Lung (tissue), 13 donors: ENCODE data around the gene RECK. TPM values are rescaled to one million over a fixed set of nuclear protein-coding genes. Genes with fewer than 3 reads are reported as not detected.

Experiments used
- ATAC-seq: fragments of 200-7000 bp; cut with Tn5 transposase; one replicate; pipeline ENCODE4 v1.9.1; 2020; ENCODE audit warnings: moderate number of reproducible peaks; ENCODE audit not compliant: insufficient read depth, low FRiP score
- DNase-seq, 3 donors: peaks; one replicate each; pipeline ENCODE4 v3.0.0-alpha.2; 2013 to 2017
- H3K27ac ChIP-seq, 2 donors: one replicate each; pipeline ENCODE4 v1.5.1; 2013; ENCODE audit warnings: mild to moderate bottlenecking in 2 of 2, moderate library complexity in 2 of 2, control low read depth in 1 of 2, inconsistent platforms in 1 of 2, low read depth in 1 of 2, low read length in 1 of 2
- H3K27me3 ChIP-seq, 3 donors: one replicate each; pipeline ENCODE4 v1.5.1; 2013; ENCODE audit warnings: low read length in 2 of 3; ENCODE audit not compliant: control insufficient read depth in 3 of 3, insufficient read depth in 3 of 3
- H3K36me3 ChIP-seq, 4 donors: one replicate each; pipeline ENCODE4 v1.5.1; 2013; ENCODE audit warnings: low read length in 4 of 4, mild to moderate bottlenecking in 1 of 4, moderate library complexity in 1 of 4; ENCODE audit not compliant: control insufficient read depth in 4 of 4, insufficient read depth in 4 of 4
- H3K4me1 ChIP-seq, 5 donors: one replicate each; pipeline ENCODE4 v1.5.1; 2013; ENCODE audit warnings: low read length in 5 of 5, mild to moderate bottlenecking in 2 of 5, moderate library complexity in 1 of 5; ENCODE audit not compliant: control insufficient read depth in 5 of 5, insufficient read depth in 5 of 5
- H3K4me3 ChIP-seq: one replicate; pipeline ENCODE4 v1.5.1; 2013; ENCODE audit warnings: mild to moderate bottlenecking, control low read depth, moderate library complexity
- H3K9ac ChIP-seq, 2 donors: one replicate each; pipeline ENCODE4 v1.5.1; 2013; ENCODE audit warnings: low read length in 2 of 2, control low read depth in 1 of 2; ENCODE audit not compliant: insufficient read depth in 1 of 2
- H3K9me3 ChIP-seq, 4 donors: one replicate each; pipeline ENCODE4 v1.5.1; 2013; ENCODE audit warnings: low read length in 3 of 4, mild to moderate bottlenecking in 1 of 4, moderate library complexity in 1 of 4; ENCODE audit not compliant: control insufficient read depth in 4 of 4, insufficient read depth in 3 of 4
- CTCF ChIP-seq: IDR thresholded peaks from 2 replicates; pipeline ENCODE4 v1.5.1; 2012; ENCODE audit warnings: mild to moderate bottlenecking; ENCODE audit errors: control extremely low read depth, extremely low read depth
- WGBS, 2 donors: extraction: QIAGEN DNeasy Blood & Tissue Kit; methylation state at CpG; one replicate each; pipeline ENCODE4 v1.1.7; 2013; 5-methylcytosine and 5-hydroxymethylcytosine counted together
- polyA plus RNA-seq, 2 donors: library from polyadenylated mRNA; stranded (reverse); fragments of 200-250 nt; gene quantifications; one replicate each; pipeline ENCODE4 v1.2.1, GENCODE V29; 2013
- small RNA-seq: library from RNA; depleted of rRNA; stranded (forward); fragments of <200 nt; gene quantifications from one replicate; pipeline ENCODE3, GENCODE V24; 2014; ENCODE audit warnings: low replicate concordance
- total RNA-seq, 2 donors: library from RNA; depleted of rRNA in 1 of 2; stranded (reverse); fragments of >200 nt in 1 of 2; gene quantifications; one replicate each; pipeline ENCODE4 v1.2.1, GENCODE V29; 2014 to 2021
- donor health status: control.
- donor health status: control.
- donor health status: Bipolar disorder and iron deficiency.
- donor health status: healthy.
- donor health status: DM: yes; HTN: yes; CAD: no.

The RECK gene
- total and polyA plus RNA-seq, 4 donors = 4.5 to 19.3 (median 12.0) TPM

- DNase-seq (no peak), ATAC-seq (no peak)
- no peak overlapping the region for H3K4me3 ChIP-seq
- H3K9ac ChIP-seq = no peak overlapping the region
- no peaks in the 10 kb centered on the region for H3K27me3 ChIP-seq
- no peaks in the 10 kb centered on the region for H3K4me1 ChIP-seq
- H3K9me3 ChIP-seq = no peaks in the 10 kb centered on the region
- no peak overlapping the region for H3K27ac ChIP-seq
- no peaks in the 10 kb centered on the region for H3K36me3 ChIP-seq
- no peak for TF ChIP-seq CTCF
- 95 to 98% methylated on average over 13 of the region's 13 CpGs for WGBS, 2 donors
Observed at GRCh38 chr9:36170531-36170930, 133.8 kb downstream of the RECK start.

- H3K27me3 ChIP-seq = no peaks in the 10 kb centered on the region
- no peak for ATAC-seq
- no peaks in the 10 kb centered on the region for H3K36me3 ChIP-seq
- no peak overlapping the region for H3K4me3 ChIP-seq
- no peak for DNase-seq
- 91 to 94% methylated on average over 2 of the region's 2 CpGs for WGBS, 2 donors
- TF ChIP-seq CTCF = no peak
- no peak overlapping the region for H3K27ac ChIP-seq
- H3K4me1 ChIP-seq = no peaks in the 10 kb centered on the region
- H3K9ac ChIP-seq = no peak overlapping the region
- H3K9me3 ChIP-seq = no peaks in the 10 kb centered on the region
Observed at GRCh38 chr9:36173861-36174260, 137.1 kb downstream of the RECK start.

Small RNAs within 50 kb of the gene (small RNA-seq; reads per million reads assigned to genes)
- gene RF02275 = not detected

Other genes with a start within 250 kb of the RECK start
- 10 to 100 TPM; 16.0 to 16.1 TPM for gene NPR2, start 245.3 kb upstream of the RECK start, total RNA-seq
- 10 to 100 TPM in 1 of 2 donors, 1 to 10 TPM in 1; 6.2 to 11.1 TPM for gene NPR2, start 245.3 kb upstream of the RECK start, polyA plus RNA-seq
- gene SPAG8, start 224.7 kb upstream of the RECK start, total RNA-seq = 10 to 100 TPM; 11.1 to 20.6 TPM
- gene SPAG8, start 224.7 kb upstream of the RECK start, polyA plus RNA-seq = 1 to 10 TPM; 5.8 to 6.9 TPM
- 10 to 100 TPM; 19.9 to 64.9 TPM for gene HINT2, start 221.9 kb upstream of the RECK start, total RNA-seq
- 100 to 1,000 TPM in 1 of 2 donors, 10 to 100 TPM in 1; 52.6 to 112 TPM for gene HINT2, start 221.9 kb upstream of the RECK start, polyA plus RNA-seq
- under 1 TPM; 0.14 to 0.25 TPM for gene FAM221B, start 208.2 kb upstream of the RECK start, total RNA-seq
- gene FAM221B, start 208.2 kb upstream of the RECK start, polyA plus RNA-seq = under 1 TPM; 0.10 to 0.13 TPM
- gene TMEM8B, start 207.7 kb upstream of the RECK start, total RNA-seq = 10 to 100 TPM; 11.6 to 13.1 TPM
- gene TMEM8B, start 207.7 kb upstream of the RECK start, polyA plus RNA-seq = 1 to 10 TPM; 6.3 to 6.6 TPM
- not detected for gene OR13J1, start 166.5 kb upstream of the RECK start, total RNA-seq
- not detected for gene OR13J1, start 166.5 kb upstream of the RECK start, polyA plus RNA-seq
- gene HRCT1, start 130.7 kb upstream of the RECK start, total RNA-seq = 10 to 100 TPM in 1 of 2 donors, not detected in 1; 14.1 TPM
- 1 to 10 TPM; 1.7 to 6.3 TPM for gene HRCT1, start 130.7 kb upstream of the RECK start, polyA plus RNA-seq
- 1 to 10 TPM; 3.7 to 6.7 TPM for gene SPAAR, start 127.4 kb upstream of the RECK start, total RNA-seq
- 1 to 10 TPM; 5.7 to 5.8 TPM for gene SPAAR, start 127.4 kb upstream of the RECK start, polyA plus RNA-seq
- gene OR2S2, start 78.8 kb upstream of the RECK start, total RNA-seq = not detected
- not detected for gene OR2S2, start 78.8 kb upstream of the RECK start, polyA plus RNA-seq
- 100 to 1,000 TPM in 1 of 2 donors, 10 to 100 TPM in 1; 17.4 to 112 TPM for gene GLIPR2, start 99.8 kb downstream of the RECK start, total RNA-seq
- 10 to 100 TPM; 61.6 to 90.0 TPM for gene GLIPR2, start 99.8 kb downstream of the RECK start, polyA plus RNA-seq
- under 1 TPM in 1 of 2 donors, not detected in 1; 0.89 TPM for gene CCIN, start 132.5 kb downstream of the RECK start, total RNA-seq
- under 1 TPM; 0.12 to 0.15 TPM for gene CCIN, start 132.5 kb downstream of the RECK start, polyA plus RNA-seq
- 100 to 1,000 TPM; 143 to 195 TPM for gene CLTA, start 154.0 kb downstream of the RECK start, total RNA-seq
- 100 to 1,000 TPM; 145 to 269 TPM for gene CLTA, start 154.0 kb downstream of the RECK start, polyA plus RNA-seq
- gene GNE, start 221.5 kb downstream of the RECK start, total RNA-seq = 10 to 100 TPM; 17.1 to 18.4 TPM
- 10 to 100 TPM in 1 of 2 donors, 1 to 10 TPM in 1; 5.1 to 10.4 TPM for gene GNE, start 221.5 kb downstream of the RECK start, polyA plus RNA-seq